Transverse colon (tissue), 4 donors: ENCODE data around the gene NTRK2.

Experiments used
- POLR2AphosphoS5 ChIP-seq, 3 donors: sonication (generic); formaldehyde crosslinking; IDR thresholded peaks; one replicate each; pipeline ENCODE4 v1.6.1; 2016; ENCODE audit warnings: antibody characterized with exemption in 3 of 3
- TF ChIP-seq, protein P1 (sequence below), 5 experiments: fragments of 200-600 bp in 3 of 5; fragments of 450-650 bp in 2 of 5; sonication (generic) in 3 of 5; IDR thresholded peaks; 1 replicate in 2 of 5; 2 replicates in 3 of 5; pipeline ENCODE4 v1.5.1; 2016 to 2017; ENCODE audit warnings: antibody characterized with exemption in 5 of 5, inconsistent platforms in 3 of 5, mild to moderate bottlenecking in 2 of 5, moderate library complexity in 1 of 5

DNA sequence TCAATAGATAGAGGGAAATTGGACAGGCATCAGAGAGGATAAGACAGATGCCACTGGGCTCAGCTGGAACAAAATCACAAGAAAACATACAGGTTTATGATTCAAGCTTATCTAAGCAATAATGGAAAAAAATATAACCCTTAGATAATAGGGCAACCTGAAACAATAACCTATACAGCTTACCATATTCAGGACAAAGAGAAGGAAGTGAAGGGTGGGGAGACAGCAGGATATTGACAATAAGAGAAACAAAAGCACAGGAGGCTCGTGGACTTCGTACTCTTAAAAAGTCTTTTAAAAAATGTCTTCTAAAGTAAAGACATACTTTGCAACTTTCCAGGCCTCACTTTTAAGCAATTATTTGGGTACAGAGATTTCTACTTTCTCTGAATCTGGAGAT, 225.3 kb downstream of the NTRK2 start:
- TF ChIP-seq POLR2AphosphoS5 (IDR thresholded peaks at IDR 0.05) = no peak
- TF ChIP-seq, protein P1, sequence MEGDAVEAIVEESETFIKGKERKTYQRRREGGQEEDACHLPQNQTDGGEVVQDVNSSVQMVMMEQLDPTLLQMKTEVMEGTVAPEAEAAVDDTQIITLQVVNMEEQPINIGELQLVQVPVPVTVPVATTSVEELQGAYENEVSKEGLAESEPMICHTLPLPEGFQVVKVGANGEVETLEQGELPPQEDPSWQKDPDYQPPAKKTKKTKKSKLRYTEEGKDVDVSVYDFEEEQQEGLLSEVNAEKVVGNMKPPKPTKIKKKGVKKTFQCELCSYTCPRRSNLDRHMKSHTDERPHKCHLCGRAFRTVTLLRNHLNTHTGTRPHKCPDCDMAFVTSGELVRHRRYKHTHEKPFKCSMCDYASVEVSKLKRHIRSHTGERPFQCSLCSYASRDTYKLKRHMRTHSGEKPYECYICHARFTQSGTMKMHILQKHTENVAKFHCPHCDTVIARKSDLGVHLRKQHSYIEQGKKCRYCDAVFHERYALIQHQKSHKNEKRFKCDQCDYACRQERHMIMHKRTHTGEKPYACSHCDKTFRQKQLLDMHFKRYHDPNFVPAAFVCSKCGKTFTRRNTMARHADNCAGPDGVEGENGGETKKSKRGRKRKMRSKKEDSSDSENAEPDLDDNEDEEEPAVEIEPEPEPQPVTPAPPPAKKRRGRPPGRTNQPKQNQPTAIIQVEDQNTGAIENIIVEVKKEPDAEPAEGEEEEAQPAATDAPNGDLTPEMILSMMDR (IDR thresholded peaks at IDR 0.05) = no peak
